Measurements from ENCODE around the gene PACS2.

The PACS2 gene

DNA sequence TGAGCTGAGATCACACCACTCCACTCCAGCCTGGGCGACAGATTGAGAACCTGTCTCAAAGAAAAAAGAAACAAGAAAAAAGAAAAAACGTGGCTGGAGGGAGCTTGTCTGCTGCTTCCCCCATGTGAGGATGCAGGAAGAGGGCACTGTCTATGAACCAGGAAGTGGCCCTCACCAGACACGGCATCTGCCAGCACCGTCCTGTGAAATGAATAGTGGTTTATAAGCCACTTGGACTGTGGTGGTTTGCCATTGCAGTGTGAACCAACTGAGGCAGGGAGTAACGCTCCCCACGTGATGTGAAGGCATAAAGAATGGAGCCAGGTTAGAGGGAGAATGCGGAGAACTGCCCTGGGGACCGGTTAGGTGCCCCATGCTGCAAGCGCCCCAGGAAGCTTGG lies 9.2 kb upstream of the PACS2 start:
- DNase-seq (ENCODE audit: low read depth, low spot score): no peak
- TF ChIP-seq, protein P1, sequence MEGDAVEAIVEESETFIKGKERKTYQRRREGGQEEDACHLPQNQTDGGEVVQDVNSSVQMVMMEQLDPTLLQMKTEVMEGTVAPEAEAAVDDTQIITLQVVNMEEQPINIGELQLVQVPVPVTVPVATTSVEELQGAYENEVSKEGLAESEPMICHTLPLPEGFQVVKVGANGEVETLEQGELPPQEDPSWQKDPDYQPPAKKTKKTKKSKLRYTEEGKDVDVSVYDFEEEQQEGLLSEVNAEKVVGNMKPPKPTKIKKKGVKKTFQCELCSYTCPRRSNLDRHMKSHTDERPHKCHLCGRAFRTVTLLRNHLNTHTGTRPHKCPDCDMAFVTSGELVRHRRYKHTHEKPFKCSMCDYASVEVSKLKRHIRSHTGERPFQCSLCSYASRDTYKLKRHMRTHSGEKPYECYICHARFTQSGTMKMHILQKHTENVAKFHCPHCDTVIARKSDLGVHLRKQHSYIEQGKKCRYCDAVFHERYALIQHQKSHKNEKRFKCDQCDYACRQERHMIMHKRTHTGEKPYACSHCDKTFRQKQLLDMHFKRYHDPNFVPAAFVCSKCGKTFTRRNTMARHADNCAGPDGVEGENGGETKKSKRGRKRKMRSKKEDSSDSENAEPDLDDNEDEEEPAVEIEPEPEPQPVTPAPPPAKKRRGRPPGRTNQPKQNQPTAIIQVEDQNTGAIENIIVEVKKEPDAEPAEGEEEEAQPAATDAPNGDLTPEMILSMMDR (IDR thresholded peaks at IDR 0.05; ENCODE audit: insufficient read depth, low read length, missing control alignments): no peak
- POLR2A ChIA-PET: no interaction called here
- CTCF ChIA-PET: interaction anchor here (0.6 kb wide), 1 partner anchor 47 kb away, joined by 5 read pairs; no protein-coding TSS in a partner anchor
- no peak overlapping the region for H3K4me3 ChIP-seq (ENCODE audit: low read depth, low read length)

DNA sequence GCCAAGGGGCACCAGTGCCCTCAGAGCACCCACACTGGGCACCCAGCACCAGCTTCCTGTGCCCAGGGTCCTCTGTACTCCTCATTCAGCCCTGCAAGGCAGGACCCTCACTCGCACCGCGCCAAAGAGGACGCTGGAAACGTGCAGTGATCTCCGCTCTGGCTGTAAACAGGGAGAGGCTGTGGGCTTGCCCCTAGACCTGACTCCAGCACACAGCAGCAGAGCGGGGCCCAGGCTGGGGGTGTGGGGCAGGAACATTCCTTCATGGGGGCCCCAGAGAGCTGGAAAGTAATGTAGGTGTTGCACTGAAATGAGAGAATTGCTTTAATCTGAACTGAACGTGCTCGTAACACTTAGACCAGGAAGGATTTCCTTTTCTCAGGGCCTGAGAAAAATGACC lies 8.8 kb upstream of the PACS2 start:
- ChIA-PET CTCF (interaction anchor here (0.6 kb wide), 1 partner anchor 46 kb away, joined by 5 read pairs; no protein-coding TSS in a partner anchor), POLR2A (no interaction called here)
- no peak overlapping the region for H3K4me3 ChIP-seq (ENCODE audit: low read depth, low read length)
- TF ChIP-seq, protein P1 (IDR thresholded peaks at IDR 0.05; ENCODE audit: insufficient read depth, low read length, missing control alignments): no peak
- DNase-seq (ENCODE audit: low read depth, low spot score): no peak

DNA sequence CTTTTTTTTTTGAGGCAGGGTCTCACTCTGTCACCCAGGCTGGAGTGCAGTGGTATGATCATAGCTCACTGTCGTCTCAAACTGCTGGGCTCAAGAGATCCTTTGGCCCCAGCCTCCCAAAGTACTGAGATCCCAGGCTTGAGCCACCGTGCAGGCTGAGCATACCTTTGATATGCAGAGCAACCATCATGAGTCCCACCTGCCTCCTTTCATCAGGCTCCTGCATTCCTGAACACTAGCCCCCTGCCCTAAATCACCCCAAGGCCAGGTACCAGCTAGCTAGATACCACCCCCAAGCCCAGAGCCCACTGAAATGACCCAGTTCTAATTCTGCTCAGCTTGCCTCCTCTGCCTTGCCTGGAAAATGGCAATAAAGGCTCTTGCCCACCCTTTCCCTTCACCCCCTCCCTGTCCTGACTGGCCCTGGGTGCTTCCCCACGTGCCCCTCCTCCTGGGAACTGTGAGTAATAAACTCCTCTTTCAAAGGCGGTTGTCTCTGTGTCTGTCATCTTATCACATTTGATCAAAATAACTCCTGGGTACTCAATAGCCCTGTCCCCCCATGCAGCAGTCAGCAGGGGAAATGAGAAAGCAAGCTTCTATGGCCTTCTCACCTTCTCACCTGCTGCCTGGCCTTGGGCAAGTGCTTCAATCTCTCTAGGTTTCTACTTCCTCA lies 7.4 kb upstream of the PACS2 start:
- POLR2A ChIA-PET: no interaction called here

DNA sequence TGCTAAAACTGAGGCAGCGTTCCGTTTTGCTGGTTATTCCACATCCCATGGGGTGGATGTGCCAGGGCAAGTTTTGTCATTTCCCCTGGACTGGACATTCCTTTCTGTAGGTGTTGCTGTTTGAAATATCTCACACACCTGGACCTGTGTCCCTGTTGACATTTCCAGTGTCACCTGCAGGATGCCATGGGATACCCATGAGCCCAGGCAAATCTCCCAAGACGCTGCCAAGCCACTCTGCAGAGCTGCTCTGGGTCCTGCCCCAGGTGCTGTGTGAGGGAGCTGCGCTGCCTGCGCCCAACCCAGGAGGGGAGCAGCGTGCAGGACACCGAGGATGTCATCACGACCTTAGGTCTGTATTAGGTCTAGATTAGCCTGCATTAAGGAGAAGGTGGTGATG lies 5.2 kb upstream of the PACS2 start:
- POLR2A ChIA-PET: no interaction called here
- DNase-seq (ENCODE audit: low read depth, low spot score): no peak
- no peak overlapping the region for H3K4me3 ChIP-seq (ENCODE audit: low read depth, low read length)
- TF ChIP-seq, protein P1 (IDR thresholded peaks at IDR 0.05; ENCODE audit: insufficient read depth, low read length, missing control alignments): no peak
- CTCF ChIA-PET: no interaction called here

More for the DNA sequence above, 7.4 kb upstream of the PACS2 start:
- DNase-seq (ENCODE audit: low read depth, low spot score): no peak
- TF ChIP-seq, protein P1 (IDR thresholded peaks at IDR 0.05; ENCODE audit: insufficient read depth, low read length, missing control alignments): no peak
- no peak overlapping the region for H3K4me3 ChIP-seq (ENCODE audit: low read depth, low read length)
- CTCF ChIA-PET: no interaction called here

DNA sequence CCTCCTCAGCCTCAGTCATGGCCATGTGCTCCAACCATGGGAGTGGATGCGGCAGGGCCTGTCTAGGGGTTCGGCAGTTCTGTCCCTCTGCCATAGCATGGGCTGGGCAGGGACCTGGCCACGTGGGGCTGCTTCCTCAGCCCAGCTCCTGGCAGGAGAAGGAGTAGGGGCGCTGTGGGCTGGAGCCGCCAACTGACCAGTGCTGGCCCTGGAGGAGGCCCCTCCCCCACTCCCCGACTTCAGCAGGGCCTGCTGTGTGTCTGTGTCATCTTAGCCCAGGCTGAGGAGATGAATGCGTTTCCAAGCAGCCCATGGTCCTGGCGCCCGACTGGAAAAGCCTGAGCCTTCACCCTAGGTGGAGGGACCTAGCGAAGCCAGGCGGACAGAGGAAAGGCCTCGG lies 2.7 kb upstream of the PACS2 start:
- ChIA-PET POLR2A (interaction anchor here (1.2 kb wide), 1 partner anchor 11 kb away, joined by 3 read pairs; the partner anchor contains the start of gene BRF1), CTCF (no interaction called here)
- H3K4me3 ChIP-seq (ENCODE audit: low read depth, low read length): no peak overlapping the region
- TF ChIP-seq, protein P1 (IDR thresholded peaks at IDR 0.05; ENCODE audit: insufficient read depth, low read length, missing control alignments): no peak
- DNase-seq (ENCODE audit: low read depth, low spot score): no peak

DNA sequence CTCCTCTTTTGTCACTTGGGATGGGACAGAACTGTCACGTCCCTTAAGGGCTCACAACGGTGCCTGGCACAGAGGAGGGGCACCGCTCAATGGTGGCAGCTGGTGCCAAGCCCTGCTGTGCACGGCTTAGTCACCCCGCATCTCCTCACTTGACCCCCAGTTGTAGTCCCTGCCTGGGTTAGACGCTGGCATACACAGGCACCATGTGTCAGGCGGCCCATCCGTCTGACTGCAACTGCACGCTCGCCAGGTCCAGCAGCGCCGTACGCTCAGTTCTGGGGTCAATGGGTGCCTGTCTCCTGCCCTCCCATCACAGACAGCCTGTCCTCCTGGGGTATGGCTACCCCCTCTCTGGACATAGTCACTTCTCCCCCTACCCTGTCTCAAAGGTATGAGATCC lies 1.6 kb upstream of the PACS2 start:
- ChIA-PET CTCF (interaction anchor here (1.0 kb wide), 1 partner anchor 31 kb away, joined by 3 read pairs; no protein-coding TSS in a partner anchor), POLR2A (interaction anchor here (1.9 kb wide), 1 partner anchor 12 kb away, joined by 19 read pairs; the partner anchor contains the start of gene BRF1)
- no peak for DNase-seq (ENCODE audit: low read depth, low spot score)
- TF ChIP-seq, protein P1 (IDR thresholded peaks at IDR 0.05; ENCODE audit: insufficient read depth, low read length, missing control alignments): no peak
- H3K4me3 ChIP-seq (ENCODE audit: low read depth, low read length): no peak overlapping the region
